MM.1S (cell line): ENCODE measurements around the gene DCLRE1C.
"Not testable (repeated sequence)": the region's sequence is repeated elsewhere in the genome, so short reads cannot be mapped to it uniquely, and the experiment has no call there.

ENCODE experiments used
- DNase-seq: peaks from one replicate; pipeline ENCODE4 v3.0.0-alpha.2; 2015
- H2AFZ ChIP-seq: fragments of 300-600 bp; sonication (generic); 2 replicates; pipeline ENCODE4 v1.6.0; 2016; ENCODE audit warnings: antibody characterized with exemption, low read length
- H3F3A ChIP-seq: fragments of 300-600 bp; sonication (generic); 2 replicates; pipeline ENCODE4 v1.6.1; 2016; ENCODE audit warnings: mild to moderate bottlenecking, antibody characterized with exemption, low read length, moderate library complexity, mixed read lengths; ENCODE audit not compliant: insufficient read depth
- H3K27ac ChIP-seq: fragments of 300-600 bp; sonication (generic); 2 replicates; pipeline ENCODE4 v1.5.1; 2016; ENCODE audit warnings: mild to moderate bottlenecking, low read length
- H3K27me3 ChIP-seq: fragments of 300-600 bp; sonication (generic); replicated peaks from 2 replicates; pipeline ENCODE4 v1.6.0; 2016; ENCODE audit warnings: low read length; ENCODE audit not compliant: insufficient read depth
- H3K36me3 ChIP-seq: fragments of 300-600 bp; sonication (generic); replicated peaks from 2 replicates; pipeline ENCODE4 v1.6.1; 2016; ENCODE audit warnings: mild to moderate bottlenecking, low read length, mixed read lengths; ENCODE audit not compliant: insufficient read depth
- H3K4me1 ChIP-seq: fragments of 300-600 bp; sonication (generic); 2 replicates; pipeline ENCODE4 v1.6.1; 2016; ENCODE audit warnings: low read length, mixed read lengths
- H3K4me2 ChIP-seq: fragments of 300-600 bp; sonication (generic); 2 replicates; pipeline ENCODE4 v1.6.0; 2016; ENCODE audit warnings: low read depth, low read length
- H3K4me3 ChIP-seq: fragments of 300-600 bp; sonication (generic); 2 replicates; pipeline ENCODE4 v1.5.1; 2016; ENCODE audit warnings: low read length, mixed read lengths
- H3K79me2 ChIP-seq: fragments of 300-600 bp; sonication (generic); 2 replicates; pipeline ENCODE4 v1.6.1; 2016; ENCODE audit warnings: mixed run types, low read length, mixed read lengths
- H3K9ac ChIP-seq: fragments of 300-600 bp; sonication (generic); 2 replicates; pipeline ENCODE4 v1.6.1; 2016; ENCODE audit warnings: low read length, mixed read lengths
- H3K9me2 ChIP-seq: fragments of 300-600 bp; sonication (generic); replicated peaks from 2 replicates; pipeline ENCODE4 v1.6.1; 2016; ENCODE audit warnings: mild to moderate bottlenecking, low read length, mixed read lengths; ENCODE audit not compliant: insufficient read depth
- H3K9me3 ChIP-seq: fragments of 300-600 bp; sonication (generic); replicated peaks from 2 replicates; pipeline ENCODE4 v1.6.1; 2016; ENCODE audit warnings: mild to moderate bottlenecking, low read length, mixed read lengths; ENCODE audit not compliant: insufficient read depth
- H4K20me1 ChIP-seq: fragments of 300-600 bp; sonication (generic); 2 replicates; pipeline ENCODE4 v1.6.1; 2016; ENCODE audit warnings: mild to moderate bottlenecking, low read length, moderate library complexity, mixed read lengths; ENCODE audit not compliant: insufficient read depth
- EZH2 ChIP-seq: fragments of 300-600 bp; sonication (generic); optimal IDR thresholded peaks from 2 replicates; pipeline ENCODE3; 2017; ENCODE audit warnings: low read depth, mild to moderate bottlenecking, antibody characterized with exemption, low read length, mixed read lengths
- EZH2phosphoT487 ChIP-seq: fragments of 300-600 bp; sonication (generic); IDR thresholded peaks from 2 replicates; pipeline ENCODE4 v1.6.1; 2018; ENCODE audit warnings: antibody characterized with exemption, low read length
- TF ChIP-seq, protein P1 (sequence below): fragments of 300-600 bp; sonication (generic); IDR thresholded peaks from 2 replicates; pipeline ENCODE4 v1.5.1; 2016; ENCODE audit warnings: antibody characterized with exemption, low read length, mixed read lengths

Gene DCLRE1C

DNA sequence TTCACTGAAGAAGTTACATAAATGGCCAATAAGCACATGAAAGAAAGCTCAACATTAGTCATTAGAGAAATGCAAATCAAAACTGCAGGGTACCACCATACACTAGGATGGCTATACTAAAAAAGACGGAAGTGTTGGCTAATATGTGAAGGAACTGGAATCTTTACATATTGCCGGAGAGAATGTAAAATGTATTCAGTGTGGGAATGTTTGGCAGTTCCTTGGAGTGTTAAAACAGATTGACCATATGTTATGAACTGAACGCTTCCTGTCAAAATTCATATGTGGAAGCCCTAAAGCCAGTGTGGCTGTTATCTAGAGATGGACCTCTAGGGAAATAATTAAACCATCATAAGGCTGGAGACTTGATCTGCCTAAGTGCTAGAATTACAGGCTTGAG lies 42.1 kb downstream of the DCLRE1C start:
- Histone ChIP-seq H3K4me2 (no peak overlapping the region), H3F3A (peaks cover 3% of the 10 kb centered on the region; the same call in 1 of the 2 replicates), H3K9ac (no peak overlapping the region), H2AFZ (no peak overlapping the region), H3K9me3 (no peaks in the 10 kb centered on the region), H4K20me1 (no peaks in the 10 kb centered on the region), H3K4me1 (no peaks in the 10 kb centered on the region), H3K36me3 (peaks cover 18% of the 10 kb centered on the region), H3K79me2 (peaks cover 71% of the 10 kb centered on the region), H3K27me3 (no peaks in the 10 kb centered on the region), H3K27ac (no peak overlapping the region), H3K4me3 (no peak overlapping the region), H3K9me2 (no peaks in the 10 kb centered on the region)
- DNase-seq: no peak
- TF ChIP-seq EZH2phosphoT487: no peak
- TF ChIP-seq EZH2: no peak
- TF ChIP-seq, protein P1, sequence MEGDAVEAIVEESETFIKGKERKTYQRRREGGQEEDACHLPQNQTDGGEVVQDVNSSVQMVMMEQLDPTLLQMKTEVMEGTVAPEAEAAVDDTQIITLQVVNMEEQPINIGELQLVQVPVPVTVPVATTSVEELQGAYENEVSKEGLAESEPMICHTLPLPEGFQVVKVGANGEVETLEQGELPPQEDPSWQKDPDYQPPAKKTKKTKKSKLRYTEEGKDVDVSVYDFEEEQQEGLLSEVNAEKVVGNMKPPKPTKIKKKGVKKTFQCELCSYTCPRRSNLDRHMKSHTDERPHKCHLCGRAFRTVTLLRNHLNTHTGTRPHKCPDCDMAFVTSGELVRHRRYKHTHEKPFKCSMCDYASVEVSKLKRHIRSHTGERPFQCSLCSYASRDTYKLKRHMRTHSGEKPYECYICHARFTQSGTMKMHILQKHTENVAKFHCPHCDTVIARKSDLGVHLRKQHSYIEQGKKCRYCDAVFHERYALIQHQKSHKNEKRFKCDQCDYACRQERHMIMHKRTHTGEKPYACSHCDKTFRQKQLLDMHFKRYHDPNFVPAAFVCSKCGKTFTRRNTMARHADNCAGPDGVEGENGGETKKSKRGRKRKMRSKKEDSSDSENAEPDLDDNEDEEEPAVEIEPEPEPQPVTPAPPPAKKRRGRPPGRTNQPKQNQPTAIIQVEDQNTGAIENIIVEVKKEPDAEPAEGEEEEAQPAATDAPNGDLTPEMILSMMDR: no peak

DNA sequence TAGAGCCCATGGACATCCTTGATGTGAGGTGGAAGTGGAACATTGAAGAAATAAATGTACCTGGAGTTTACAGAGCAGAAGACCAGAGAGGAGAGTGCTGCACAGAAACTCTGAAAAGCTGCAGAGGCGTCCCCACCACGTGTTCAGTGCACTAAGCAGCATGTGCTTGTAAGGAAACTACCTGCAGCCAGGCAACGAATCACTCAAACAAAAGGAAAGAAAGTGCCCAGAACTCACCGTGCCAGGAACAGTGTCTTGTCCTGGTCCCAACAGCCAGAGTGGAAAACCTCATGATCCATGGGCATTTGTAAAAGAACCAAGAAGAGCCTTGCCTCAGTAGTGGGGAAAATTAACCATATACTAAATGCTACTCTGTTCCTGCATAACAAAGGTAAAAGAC lies 42.9 kb downstream of the DCLRE1C start:
- no peak for DNase-seq
- Histone ChIP-seq H3K9me2 (no peaks in the 10 kb centered on the region), H3K79me2 (peaks cover 64% of the 10 kb centered on the region), H3K27ac (no peak overlapping the region), H3K4me3 (no peak overlapping the region), H3K4me1 (no peaks in the 10 kb centered on the region), H3K36me3 (peaks cover 13% of the 10 kb centered on the region), H3K27me3 (no peaks in the 10 kb centered on the region), H3K9me3 (no peaks in the 10 kb centered on the region), H3F3A (peaks cover 3% of the 10 kb centered on the region; the same call in 1 of the 2 replicates), H2AFZ (no peak overlapping the region), H4K20me1 (no peaks in the 10 kb centered on the region), H3K9ac (no peak overlapping the region), H3K4me2 (no peak overlapping the region)
- no peak for TF ChIP-seq EZH2
- TF ChIP-seq, protein P1: no peak
- no peak for TF ChIP-seq EZH2phosphoT487

- H3K9me3 ChIP-seq: no peaks in the 10 kb centered on the region
- H3K79me2 ChIP-seq: peaks cover 50% of the 10 kb centered on the region
- no peaks in the 10 kb centered on the region for H4K20me1 ChIP-seq
- no peak for DNase-seq
- peaks cover 3% of the 10 kb centered on the region; the same call in 1 of the 2 replicates for H3F3A ChIP-seq
- no peak overlapping the region for H3K27ac ChIP-seq
- no peaks in the 10 kb centered on the region for H3K9me2 ChIP-seq
- H3K27me3 ChIP-seq: no peaks in the 10 kb centered on the region
- no peak overlapping the region for H3K4me2 ChIP-seq
- H3K9ac ChIP-seq: no peak overlapping the region
- H3K36me3 ChIP-seq: peaks cover 13% of the 10 kb centered on the region
- TF ChIP-seq, protein P1: no peak
- TF ChIP-seq EZH2 (no peak), EZH2phosphoT487 (no peak)
- H2AFZ ChIP-seq: no peak overlapping the region
- H3K4me3 ChIP-seq: no peak overlapping the region
- H3K4me1 ChIP-seq: no peaks in the 10 kb centered on the region
Measured at GRCh38 chr10:14909101-14909500, 44.8 kb downstream of the DCLRE1C start.

GRCh38 chr10:14907591-14907990 lies 46.3 kb downstream of the DCLRE1C start:
- not testable (repeated sequence) for H3K9me2 ChIP-seq, H4K20me1 ChIP-seq, H3K4me1 ChIP-seq, H3K4me2 ChIP-seq, H3K27ac ChIP-seq, H3F3A ChIP-seq, DNase-seq, H3K4me3 ChIP-seq, H3K27me3 ChIP-seq, H2AFZ ChIP-seq, H3K9me3 ChIP-seq, H3K9ac ChIP-seq
- Histone ChIP-seq H3K79me2 (peaks cover 41% of the 10 kb centered on the region), H3K36me3 (peaks cover 13% of the 10 kb centered on the region)
